A673 (cell line): Measurements from ENCODE around the gene ZNF503.

Source experiments
- CTCF ChIP-seq: fragments of 300-800, 200-600 bp; sonication (generic); conservative IDR thresholded peaks from 2 replicates; pipeline ENCODE4 v1.5.1; 2017; ENCODE audit warnings: low read depth, mild to moderate bottlenecking, antibody characterized with exemption, low read length, moderate library complexity, mixed read lengths
- EZH2 ChIP-seq: fragments of 200-600 bp; sonication (generic); IDR thresholded peaks from 2 replicates; pipeline ENCODE4 v1.6.1; 2017; ENCODE audit warnings: borderline replicate concordance, low read depth, mild to moderate bottlenecking, mixed read lengths, antibody characterized with exemption, low read length; ENCODE audit not compliant: poor library complexity, severe bottlenecking

GRCh38 chr10:75397496-75398199, 3.9 kb downstream of the ZNF503 start:
- TF ChIP-seq CTCF (no peak), EZH2 (no peak)
